Progenitor cell of endocrine pancreas (in vitro differentiated cells): ENCODE data around the gene C11orf97. TPM values are rescaled to one million over a fixed set of nuclear protein-coding genes. Genes with fewer than 3 reads are reported as not detected.

ENCODE experiments used
- DNase-seq: peaks from one replicate; pipeline ENCODE4 v3.0.0; 2021; ENCODE audit warnings: low spot score; ENCODE audit not compliant: unreplicated experiment
- H3K27ac Mint-ChIP-seq: 2 replicates; pipeline ENCODE4 v1.8.0; 2021; ENCODE audit warnings: mild to moderate bottlenecking, moderate library complexity, mixed read lengths
- H3K27me3 Mint-ChIP-seq: 2 replicates; pipeline ENCODE4 v1.8.0; 2021; ENCODE audit warnings: mixed read lengths
- H3K36me3 Mint-ChIP-seq: 2 replicates; pipeline ENCODE4 v1.8.0; 2022; ENCODE audit warnings: mixed read lengths; ENCODE audit not compliant: insufficient read depth
- H3K4me1 Mint-ChIP-seq: 2 replicates; pipeline ENCODE4 v1.8.0; 2021; ENCODE audit warnings: low read depth, mixed read lengths
- H3K4me3 Mint-ChIP-seq: 2 replicates; pipeline ENCODE4 v1.8.0; 2021; ENCODE audit warnings: low read depth, mild to moderate bottlenecking, moderate library complexity, mixed read lengths
- H3K9me3 Mint-ChIP-seq: 2 replicates; pipeline ENCODE4 v1.8.0; 2021; ENCODE audit warnings: low read depth, mixed read lengths
- total RNA-seq: library from RNA; stranded (reverse); gene quantifications from 2 replicates; pipeline ENCODE4 v1.2.1, GENCODE V29; 2021
- TF ChIP-seq, protein P1 (sequence below): fragments of 200-600 bp; sonication (generic); IDR thresholded peaks from one replicate; pipeline ENCODE4 v1.5.0; 2021; ENCODE audit warnings: antibody characterized with exemption, mild to moderate bottlenecking; ENCODE audit not compliant: unreplicated experiment

C11orf97 gene
- total RNA-seq, 1 donor from 2014 or later = not detected

DNA sequence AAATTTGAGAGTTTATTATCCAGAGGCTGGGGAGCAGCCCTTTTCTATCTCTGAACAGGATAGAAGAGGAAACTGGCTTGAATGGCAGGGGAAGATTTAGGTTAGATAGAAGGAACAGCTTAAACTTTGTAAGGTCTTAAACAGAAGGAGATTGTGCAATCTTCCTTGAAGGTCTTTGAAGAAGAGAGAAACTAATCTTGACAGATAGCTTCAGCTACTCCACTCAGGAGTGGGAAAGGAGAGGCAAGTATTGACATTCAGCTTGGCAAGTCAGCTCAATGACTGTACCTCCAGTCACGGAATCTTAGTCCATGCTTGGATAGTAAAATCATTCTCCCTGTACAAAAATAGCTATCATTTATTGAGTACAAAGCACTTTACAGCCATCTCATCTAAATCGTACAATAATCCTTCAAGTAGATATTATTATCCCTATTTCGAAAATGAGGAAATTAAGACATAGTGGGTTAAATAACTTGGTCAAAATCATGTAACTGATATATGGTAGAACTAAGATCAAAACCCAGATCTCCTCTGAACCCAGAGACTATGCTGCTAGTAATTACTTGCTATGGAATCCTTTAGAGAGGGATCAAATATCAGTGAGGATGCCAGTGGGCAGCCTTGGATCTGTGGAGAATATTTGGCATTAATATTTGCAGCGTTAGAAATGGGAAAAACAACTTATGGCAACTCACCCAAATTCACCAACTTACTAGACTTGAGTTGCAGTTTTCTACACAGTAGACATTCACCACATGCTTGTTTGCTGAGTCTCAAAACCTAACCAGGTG lies 14.6 kb downstream of the C11orf97 start:
- no peak for DNase-seq
- Mint-ChIP-seq H3K36me3 (no peaks in the 10 kb centered on the region), H3K27ac (no peak overlapping the region), H3K4me1 (no peaks in the 10 kb centered on the region), H3K4me3 (no peak overlapping the region), H3K9me3 (no peaks in the 10 kb centered on the region), H3K27me3 (peaks cover 19% of the 10 kb centered on the region)
- TF ChIP-seq, protein P1, sequence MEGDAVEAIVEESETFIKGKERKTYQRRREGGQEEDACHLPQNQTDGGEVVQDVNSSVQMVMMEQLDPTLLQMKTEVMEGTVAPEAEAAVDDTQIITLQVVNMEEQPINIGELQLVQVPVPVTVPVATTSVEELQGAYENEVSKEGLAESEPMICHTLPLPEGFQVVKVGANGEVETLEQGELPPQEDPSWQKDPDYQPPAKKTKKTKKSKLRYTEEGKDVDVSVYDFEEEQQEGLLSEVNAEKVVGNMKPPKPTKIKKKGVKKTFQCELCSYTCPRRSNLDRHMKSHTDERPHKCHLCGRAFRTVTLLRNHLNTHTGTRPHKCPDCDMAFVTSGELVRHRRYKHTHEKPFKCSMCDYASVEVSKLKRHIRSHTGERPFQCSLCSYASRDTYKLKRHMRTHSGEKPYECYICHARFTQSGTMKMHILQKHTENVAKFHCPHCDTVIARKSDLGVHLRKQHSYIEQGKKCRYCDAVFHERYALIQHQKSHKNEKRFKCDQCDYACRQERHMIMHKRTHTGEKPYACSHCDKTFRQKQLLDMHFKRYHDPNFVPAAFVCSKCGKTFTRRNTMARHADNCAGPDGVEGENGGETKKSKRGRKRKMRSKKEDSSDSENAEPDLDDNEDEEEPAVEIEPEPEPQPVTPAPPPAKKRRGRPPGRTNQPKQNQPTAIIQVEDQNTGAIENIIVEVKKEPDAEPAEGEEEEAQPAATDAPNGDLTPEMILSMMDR = no peak

DNA sequence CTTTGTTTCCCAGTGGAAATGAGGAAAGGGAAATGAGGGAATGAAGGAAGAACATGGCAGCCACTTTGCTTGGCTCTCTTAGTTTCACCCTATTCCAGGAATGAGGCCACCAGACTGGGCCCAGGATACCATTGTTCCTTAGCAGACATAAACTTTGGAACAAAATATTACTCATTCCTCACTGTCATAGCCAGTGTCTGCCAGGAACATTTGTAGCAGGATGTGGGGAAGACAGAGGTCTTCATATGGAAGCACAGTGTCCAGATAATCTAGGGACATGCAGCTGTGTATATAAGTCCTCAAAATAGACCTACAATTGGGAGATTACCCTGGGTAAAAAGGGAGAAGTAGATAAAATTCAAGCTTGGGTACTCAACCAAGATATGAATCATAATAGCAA lies 16.3 kb downstream of the C11orf97 start:
- Mint-ChIP-seq H3K4me1 (no peaks in the 10 kb centered on the region), H3K9me3 (no peaks in the 10 kb centered on the region), H3K36me3 (no peaks in the 10 kb centered on the region), H3K4me3 (no peak overlapping the region), H3K27ac (no peak overlapping the region), H3K27me3 (peaks cover 20% of the 10 kb centered on the region)
- TF ChIP-seq, protein P1 = no peak
- DNase-seq = no peak

DNA sequence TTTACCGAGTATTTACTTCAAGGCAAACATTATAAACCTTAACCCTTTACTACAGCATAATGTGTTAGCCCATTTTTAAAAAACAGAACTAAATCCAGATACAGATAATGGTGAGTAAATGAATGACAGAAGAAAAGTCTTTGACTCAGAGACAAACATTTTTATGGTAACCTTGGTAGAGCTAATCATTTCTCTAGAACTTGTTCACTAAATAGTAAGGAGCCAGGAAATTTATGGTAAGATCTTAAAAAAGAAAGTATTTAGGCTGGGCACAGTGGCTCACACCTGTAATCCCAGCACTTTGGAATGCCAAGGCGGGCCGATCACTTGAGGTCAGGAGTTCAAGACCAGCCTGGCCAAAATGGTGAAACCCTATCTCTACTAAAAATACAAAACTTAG lies 19.9 kb downstream of the C11orf97 start:
- H3K36me3 Mint-ChIP-seq = no peaks in the 10 kb centered on the region
- H3K4me3 Mint-ChIP-seq = no peak overlapping the region
- peaks cover 15% of the 10 kb centered on the region for H3K27me3 Mint-ChIP-seq
- no peak overlapping the region for H3K27ac Mint-ChIP-seq
- H3K9me3 Mint-ChIP-seq = no peaks in the 10 kb centered on the region
- TF ChIP-seq, protein P1 = no peak
- no peak for DNase-seq
- peaks cover 2% of the 10 kb centered on the region for H3K4me1 Mint-ChIP-seq

DNA sequence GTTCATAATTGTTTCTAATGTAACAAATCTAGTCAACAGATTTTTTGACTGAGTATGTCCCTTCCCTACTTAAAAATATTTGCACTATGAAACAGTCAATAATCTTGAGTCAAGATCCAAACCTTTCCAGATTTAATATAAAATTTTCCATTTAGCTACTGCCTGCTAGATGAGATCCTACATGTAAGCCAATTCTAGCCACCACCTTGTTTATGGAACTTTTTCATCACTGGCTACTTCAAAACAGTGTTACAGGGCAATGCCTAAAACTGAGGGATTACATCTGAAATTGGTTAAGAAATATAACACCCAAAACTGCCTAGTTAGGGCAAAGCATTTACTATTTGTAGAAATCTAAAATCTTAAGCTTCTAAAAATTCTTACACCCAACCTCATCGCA lies 20.9 kb downstream of the C11orf97 start:
- no peak overlapping the region for H3K4me3 Mint-ChIP-seq
- H3K4me1 Mint-ChIP-seq = peaks cover 2% of the 10 kb centered on the region
- TF ChIP-seq, protein P1 = no peak
- H3K27ac Mint-ChIP-seq = no peak overlapping the region
- peaks cover 10% of the 10 kb centered on the region for H3K27me3 Mint-ChIP-seq
- H3K36me3 Mint-ChIP-seq = no peaks in the 10 kb centered on the region
- H3K9me3 Mint-ChIP-seq = no peaks in the 10 kb centered on the region
- DNase-seq = no peak

DNA sequence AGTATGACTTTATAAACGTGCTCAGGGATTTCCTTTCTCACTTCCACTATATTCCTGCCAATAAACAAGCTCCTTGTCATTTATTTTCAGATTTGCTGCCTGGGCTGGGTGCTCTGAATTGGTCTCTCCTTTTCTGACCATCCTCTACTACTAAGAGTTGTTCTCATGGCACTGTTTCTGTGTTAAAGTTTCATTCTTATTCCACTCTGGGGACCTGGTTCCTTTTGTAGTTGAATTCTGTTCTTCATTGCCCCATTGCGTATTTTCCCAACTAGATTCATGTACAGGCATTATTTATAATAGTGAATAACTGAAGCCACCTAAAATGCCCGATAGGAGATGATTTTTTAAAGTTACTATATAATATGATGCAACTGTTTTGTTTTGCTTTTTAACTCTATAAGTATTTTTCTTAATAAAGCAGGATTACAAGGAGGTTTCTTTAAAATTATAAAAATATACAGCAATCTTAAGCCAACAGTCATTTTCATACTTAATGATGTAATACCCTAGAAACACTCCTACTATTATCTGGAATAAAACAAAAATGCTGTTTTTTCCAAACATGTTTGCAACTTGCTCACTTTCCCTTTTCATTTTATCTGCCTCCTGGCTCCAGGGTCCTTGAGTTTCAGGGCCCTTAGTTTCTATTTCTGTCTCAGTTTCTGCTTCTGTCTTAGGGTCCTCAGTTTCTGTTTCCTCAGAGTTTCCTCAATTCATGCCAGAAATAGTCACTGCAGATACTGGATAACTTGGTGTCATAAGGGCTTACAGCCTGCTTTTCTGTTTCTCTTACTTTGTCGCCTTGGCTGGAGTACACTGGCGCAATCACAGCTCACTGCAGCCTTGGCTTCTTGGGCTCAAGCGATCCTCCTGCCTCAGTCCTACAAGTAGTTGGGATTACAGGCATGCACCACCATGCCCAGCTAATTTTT lies 21.7 kb downstream of the C11orf97 start:
- no peaks in the 10 kb centered on the region for H3K36me3 Mint-ChIP-seq
- no peak overlapping the region for H3K27ac Mint-ChIP-seq
- TF ChIP-seq, protein P1 = no peak

More for the DNA sequence above, 21.7 kb downstream of the C11orf97 start:
- DNase-seq = no peak
- Mint-ChIP-seq H3K27me3 (peaks cover 6% of the 10 kb centered on the region), H3K4me3 (no peak overlapping the region), H3K9me3 (no peaks in the 10 kb centered on the region), H3K4me1 (peaks cover 2% of the 10 kb centered on the region)
